ENCODE results near the gene MAD2L2.

The MAD2L2 gene

DNA sequence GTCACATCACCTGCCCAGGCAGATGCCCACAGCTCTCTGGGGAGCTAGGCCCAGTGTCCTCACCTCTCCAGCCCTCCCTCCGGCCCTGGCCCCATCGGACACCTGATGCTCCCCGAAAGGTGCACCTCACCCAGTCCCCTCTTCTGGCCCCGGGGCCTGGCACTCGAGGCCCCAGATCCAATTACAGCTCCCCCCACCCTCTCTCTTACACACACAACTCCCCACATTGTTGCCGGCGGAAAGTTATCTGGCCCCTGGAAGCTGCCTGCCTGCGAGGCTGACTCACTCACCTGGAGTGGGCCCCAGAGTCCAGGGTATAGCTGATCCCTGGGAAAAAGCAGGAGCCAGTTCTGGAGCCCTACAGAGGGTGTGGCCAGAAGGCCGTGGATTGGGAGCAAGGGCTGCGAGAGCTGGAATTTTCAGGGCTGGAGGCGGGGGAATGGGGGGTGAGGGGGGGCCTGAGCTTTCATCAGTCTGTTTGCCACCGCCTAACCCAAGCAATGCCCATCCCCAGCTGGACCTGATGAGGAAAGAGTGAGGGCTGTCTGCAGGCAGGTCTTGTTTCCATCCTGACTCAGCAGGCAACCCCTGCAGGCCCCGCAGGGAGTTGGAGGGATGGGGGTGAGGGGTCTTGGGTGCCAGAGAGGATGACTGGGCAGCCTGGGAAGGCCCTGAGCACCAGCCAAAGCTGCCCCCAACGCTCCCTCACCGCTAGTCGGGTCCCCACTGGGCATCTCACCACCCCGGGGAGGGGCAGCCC is 27.7 kb downstream of the MAD2L2 start:
- DNase-seq (ENCODE audit: low spot score), result no peak

- no peak for DNase-seq (ENCODE audit: low spot score)
These were observed 28.7 kb downstream of the MAD2L2 start for GRCh38 chr1:11652203-11652780.

DNA sequence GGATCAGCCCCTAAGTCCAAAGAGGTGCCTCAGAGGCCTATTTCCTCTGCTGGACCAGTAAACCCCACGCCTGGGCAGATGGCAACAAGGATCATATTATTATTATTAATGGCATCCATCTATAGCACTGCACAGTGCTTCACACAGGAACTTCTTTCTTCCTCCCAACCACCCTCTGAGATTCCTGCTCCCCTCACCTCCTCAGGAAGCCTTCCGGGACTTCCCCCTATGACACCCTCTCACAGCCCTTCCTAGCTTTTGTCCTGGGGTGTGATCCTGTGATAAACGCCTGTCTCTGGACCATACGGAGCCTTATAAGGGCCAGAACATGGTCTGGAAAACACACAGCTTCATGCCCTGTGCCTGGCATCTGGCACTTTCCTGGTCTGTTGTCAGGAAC is 29.9 kb downstream of the MAD2L2 start:
- DNase-seq (ENCODE audit: low spot score), result no peak

- DNase-seq (ENCODE audit: low spot score), result peak; percentile 78
These were observed 30.5 kb downstream of the MAD2L2 start for GRCh38 chr1:11650331-11650991.

GRCh38 chr1:11649624-11650330 is 31.2 kb downstream of the MAD2L2 start:
- DNase-seq (ENCODE audit: low spot score), result no peak

GRCh38 chr1:11649237-11649623 is 31.7 kb downstream of the MAD2L2 start:
- DNase-seq (ENCODE audit: low spot score), result no peak

GRCh38 chr1:11648732-11649158 is 32.2 kb downstream of the MAD2L2 start:
- DNase-seq (ENCODE audit: low spot score), result peak; percentile 33

GRCh38 chr1:11648039-11648438 is 32.9 kb downstream of the MAD2L2 start:
- DNase-seq (ENCODE audit: low spot score), result no peak

- DNase-seq (ENCODE audit: low spot score), result no peak
These were observed 33.6 kb downstream of the MAD2L2 start for GRCh38 chr1:11647333-11647732.

DNA sequence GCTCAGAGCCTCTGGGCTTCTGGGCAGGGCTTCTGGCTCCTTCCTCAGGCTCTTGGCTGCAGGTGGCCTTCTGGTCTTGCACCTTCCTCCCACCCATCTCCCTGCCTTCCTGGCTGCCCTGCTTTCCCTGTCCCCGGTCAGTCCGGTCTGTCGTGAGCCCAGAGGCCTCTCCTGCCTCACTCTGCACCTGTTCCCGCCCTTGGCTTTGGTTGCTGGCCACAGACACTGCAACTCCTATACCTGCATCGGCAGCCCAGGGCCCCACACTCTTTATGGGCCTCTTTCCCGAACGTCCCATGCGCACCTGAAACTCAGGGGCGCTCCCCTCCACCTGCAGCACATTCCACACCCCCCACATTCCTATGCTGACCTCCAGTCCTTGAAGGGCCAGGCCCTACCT is 34.6 kb downstream of the MAD2L2 start:
- DNase-seq (ENCODE audit: low spot score), result no peak

DNA sequence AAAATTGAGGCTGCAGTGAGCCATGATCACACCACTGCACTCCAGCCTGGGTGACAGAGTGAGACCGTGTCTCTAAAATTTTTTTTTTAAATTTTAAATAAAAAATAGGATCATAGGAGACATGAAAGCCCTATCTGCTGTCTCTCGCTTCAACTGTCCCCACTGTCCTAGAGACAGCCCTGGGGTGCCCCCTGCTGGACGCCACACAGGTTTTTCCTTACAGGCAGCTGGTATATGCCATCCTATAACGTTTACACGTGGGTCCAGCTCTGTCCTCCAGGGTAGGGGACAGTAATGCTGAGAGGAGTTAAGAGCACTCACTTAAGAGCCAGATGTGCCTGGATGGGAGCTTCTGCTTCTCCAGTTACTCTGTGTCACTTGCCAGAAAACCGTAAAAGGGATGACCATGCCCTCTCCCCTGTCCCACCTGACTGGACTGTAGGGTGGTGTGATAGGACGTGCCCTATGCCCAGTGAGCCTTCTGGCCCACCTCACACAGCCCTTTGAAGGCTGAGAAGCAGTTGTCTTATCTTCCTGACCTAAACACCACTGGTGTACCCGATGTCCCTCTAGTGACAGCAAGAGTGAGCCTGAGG is 35.2 kb downstream of the MAD2L2 start:
- peak; percentile 79 for DNase-seq (ENCODE audit: low spot score)

GRCh38 chr1:11645270-11645669 is 35.7 kb downstream of the MAD2L2 start:
- DNase-seq (ENCODE audit: low spot score), result no peak

DNA sequence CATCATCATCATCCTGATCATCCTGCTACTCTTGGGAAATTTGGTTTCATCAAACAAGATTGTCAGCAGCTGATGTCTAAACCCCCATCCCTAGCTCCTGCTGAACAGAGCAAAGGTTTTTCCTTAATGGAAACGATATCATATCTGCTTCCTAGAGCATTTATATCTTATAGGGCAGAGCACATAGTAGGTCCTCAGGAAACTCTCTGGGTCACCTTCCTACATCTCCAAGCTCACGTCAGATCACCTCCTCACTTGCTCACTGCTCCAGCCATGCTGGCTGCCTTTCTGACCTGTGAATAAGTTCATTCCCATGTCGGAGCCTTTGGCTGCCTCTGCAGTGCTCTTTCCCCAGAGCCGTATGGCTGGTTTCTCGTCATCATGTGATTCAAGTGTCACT is 37.2 kb downstream of the MAD2L2 start:
- DNase-seq (ENCODE audit: low spot score), result no peak

DNA sequence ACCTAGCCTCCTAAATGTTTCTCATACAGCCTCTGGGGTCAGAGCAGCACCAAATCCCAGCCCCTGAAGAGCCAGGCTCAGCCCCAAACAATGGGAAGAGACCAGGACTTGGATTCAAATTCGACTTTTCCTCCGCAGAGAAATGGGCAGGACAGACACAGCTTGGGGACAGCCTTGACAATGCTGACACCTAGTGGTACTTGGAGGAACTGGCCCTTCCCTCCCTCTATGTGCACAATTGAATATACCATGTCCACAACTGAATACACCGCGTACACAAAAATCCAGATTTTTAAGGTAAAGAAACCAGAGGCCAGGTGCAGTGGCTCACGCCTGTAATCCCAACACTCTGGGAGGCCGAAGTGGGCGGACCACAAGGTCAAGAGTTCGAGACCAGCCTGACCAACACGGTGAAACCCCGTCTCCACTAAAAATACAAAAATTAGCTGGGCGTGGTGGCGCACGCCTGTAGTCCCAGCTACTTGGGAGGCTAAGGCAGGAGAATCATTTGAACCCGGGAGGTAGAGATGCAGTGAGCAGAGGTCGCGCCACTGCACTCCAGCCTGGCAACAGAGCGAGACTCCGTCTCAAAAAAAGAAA is 38.4 kb downstream of the MAD2L2 start:
- peak; percentile 61 for DNase-seq (ENCODE audit: low spot score)

DNA sequence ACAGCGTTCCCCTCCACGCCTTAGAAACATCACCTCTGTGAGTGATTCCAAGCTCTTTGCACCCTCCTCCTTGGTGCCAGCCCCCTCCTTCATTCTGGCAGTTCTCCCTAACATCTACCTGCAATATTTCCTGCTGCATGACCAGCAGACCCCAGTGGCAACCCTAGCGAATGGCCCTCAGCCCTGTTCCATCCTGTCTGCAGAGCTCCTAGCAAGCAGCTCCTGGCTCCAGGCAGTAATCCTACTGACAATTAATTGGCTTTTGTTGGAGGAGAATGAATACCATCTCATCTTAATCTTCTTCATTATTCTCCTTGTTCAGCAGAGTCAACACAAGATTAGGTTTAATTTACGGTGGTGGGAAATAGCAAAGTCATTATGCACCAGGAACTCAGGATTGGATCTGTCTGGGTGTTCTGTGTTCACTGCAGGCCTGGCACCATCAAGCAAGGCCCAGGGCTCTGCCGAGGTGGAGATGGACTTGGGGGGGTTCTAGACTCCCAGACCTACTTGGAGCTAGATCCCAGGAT is 39.1 kb downstream of the MAD2L2 start:
- DNase-seq (ENCODE audit: low spot score), result no peak

DNA sequence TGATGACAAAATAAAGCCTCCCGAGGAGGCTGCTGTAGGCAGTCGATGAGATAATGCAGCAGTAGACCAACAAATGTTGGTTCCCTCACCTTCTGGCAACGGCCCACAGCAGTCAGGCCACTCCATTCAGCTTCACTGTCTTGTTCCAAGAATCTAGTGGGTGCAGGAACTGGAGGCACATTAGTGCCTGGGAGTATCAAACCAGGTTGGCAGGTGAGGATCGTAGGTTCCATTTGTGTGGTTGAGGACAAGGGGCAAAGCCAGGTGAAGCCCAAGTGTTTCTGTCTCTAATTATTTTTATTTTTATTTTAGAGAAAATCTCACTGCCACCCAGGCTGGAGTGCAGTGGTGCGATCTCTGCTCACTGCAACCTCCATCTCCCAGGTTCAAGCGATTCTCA is 40.0 kb downstream of the MAD2L2 start:
- DNase-seq (ENCODE audit: low spot score), result no peak

- DNase-seq (ENCODE audit: low spot score), result no peak
These were observed 40.8 kb downstream of the MAD2L2 start for GRCh38 chr1:11640101-11640500.

DNA sequence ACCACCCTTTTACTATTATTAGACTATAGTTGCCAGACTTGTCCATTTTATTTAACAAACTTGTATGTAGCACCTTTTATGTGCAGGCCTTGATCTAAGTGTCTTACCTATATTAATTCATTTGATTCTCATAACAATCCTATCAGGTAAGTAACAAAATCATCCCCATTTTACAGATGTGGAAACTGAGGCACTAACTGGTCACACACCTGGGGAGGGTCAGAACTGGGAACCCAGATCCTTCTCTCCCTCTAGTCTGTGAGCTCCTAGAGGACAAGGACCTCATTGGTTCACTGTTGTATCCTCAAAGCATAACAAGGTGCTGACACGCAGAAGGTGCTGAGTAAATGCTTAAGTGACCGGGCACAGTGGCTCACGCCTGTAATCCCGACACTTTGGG is 41.6 kb downstream of the MAD2L2 start:
- DNase-seq (ENCODE audit: low spot score), result no peak

DNA sequence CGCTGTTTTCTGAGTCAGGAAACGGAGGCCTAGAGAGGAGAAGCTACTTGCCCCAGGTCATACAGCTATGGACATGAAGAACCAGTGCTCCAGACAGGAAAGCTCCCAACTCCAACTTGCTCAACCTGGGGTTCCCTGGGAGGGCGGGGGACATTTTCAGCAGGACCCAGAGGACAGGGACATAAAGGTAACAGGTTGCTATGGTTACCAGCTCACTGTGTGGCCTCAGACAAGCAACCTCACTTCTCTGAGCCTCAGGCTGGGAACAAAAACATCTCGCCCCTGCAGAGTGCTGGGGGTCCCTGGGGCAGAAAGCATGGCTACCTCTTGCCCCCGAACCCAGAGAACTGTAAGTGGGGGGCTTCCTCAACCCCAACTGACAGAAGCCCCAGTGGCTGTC is 42.8 kb downstream of the MAD2L2 start:
- DNase-seq (ENCODE audit: low spot score), result no peak

DNA sequence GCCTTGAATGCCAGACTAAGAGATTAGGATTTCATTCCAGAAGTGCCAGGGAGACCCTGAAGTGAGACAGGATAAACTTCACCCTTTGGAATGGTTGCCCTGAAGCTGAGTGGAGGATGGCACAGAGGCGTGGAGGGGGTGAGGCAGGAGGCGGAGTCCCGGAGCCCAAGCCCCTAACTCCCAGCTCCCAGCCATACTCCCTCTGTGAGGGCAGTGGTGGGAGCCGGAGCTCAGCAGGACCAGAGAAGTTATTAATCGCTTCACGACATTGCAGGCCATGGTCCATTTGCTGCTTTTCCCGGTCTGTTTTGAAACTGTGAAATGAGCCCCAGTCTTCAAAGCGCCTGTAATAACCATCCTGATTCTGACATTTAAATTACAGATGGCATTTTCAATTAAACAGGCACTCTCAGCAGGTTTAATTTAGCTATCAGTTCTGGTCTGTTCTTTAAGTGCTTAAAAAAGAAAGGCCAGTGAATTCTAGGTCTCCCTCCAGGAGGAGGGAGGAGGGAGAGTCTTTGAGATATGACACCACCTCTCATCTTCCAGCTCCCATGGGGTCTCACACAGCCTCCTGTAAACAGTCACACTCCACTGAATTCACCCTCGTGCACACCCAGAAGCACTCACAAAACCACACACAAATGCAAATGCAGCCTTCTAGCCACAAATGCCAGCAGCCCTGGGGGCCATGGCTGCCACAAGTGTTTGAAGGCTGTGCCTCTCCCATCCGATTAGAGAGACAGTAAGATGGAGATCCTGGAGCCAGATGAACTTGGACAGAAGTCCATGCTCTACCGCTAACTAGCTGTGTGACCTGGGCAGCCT is 46.4 kb downstream of the MAD2L2 start:
- no peak for DNase-seq (ENCODE audit: low spot score)

All from CD4-positive, alpha-beta T cell treated with Interleukin-6 at 100 ng/mL for 8 hours (primary cell).